OCI-LY7 (cell line): ENCODE results near the gene SYNJ2. TPM values are rescaled to one million over a fixed set of nuclear protein-coding genes. Genes with fewer than 3 reads are reported as not detected.

Experiments used
- BruUV-seq: library from RNA; stranded (reverse); fragments of 400-500 nt; replicated peaks from 2 replicates; lab custom pipeline; 2021; lab: Mats Ljungman, UMichigan
- CTCF ChIA-PET: fragments of 300-600 bp; sonication (Branson Sonifier 250); formaldehyde crosslinking; loops from one replicate; lab custom pipeline; 2022; ENCODE audit warnings: antibody characterized with exemption; ENCODE audit not compliant: unreplicated experiment; lab: Charles Lee
- POLR2A ChIA-PET: fragments of 300-600 bp; sonication (Branson Sonifier 250); formaldehyde crosslinking; loops from one replicate; lab custom pipeline; 2022; ENCODE audit warnings: antibody characterized with exemption; lab: Charles Lee
- DNase-seq: peaks from one replicate; pipeline ENCODE4 v3.0.0-alpha.2; 2015; ENCODE audit warnings: low spot score
- H2AFZ ChIP-seq: fragments of 200-600 bp; sonication (generic), shearing (Covaris generic); 2 replicates; pipeline ENCODE4 v1.6.1; 2014; ENCODE audit warnings: mild to moderate bottlenecking, antibody characterized with exemption, low read length, moderate library complexity
- H3K27ac ChIP-seq: fragments of 200-600 bp; sonication (generic); 2 replicates; pipeline ENCODE4 v1.5.1; 2014; ENCODE audit warnings: mixed run types, low read depth, mild to moderate bottlenecking, moderate library complexity, low read length, inconsistent platforms; ENCODE audit not compliant: poor library complexity, severe bottlenecking
- H3K36me3 ChIP-seq: fragments of 200-600 bp; sonication (generic); 2 replicates; pipeline ENCODE4 v1.6.1; 2014; ENCODE audit warnings: mild to moderate bottlenecking, antibody characterized with exemption, low read length, moderate library complexity, mixed read lengths; ENCODE audit not compliant: insufficient read depth
- H3K4me1 ChIP-seq: fragments of 200-600 bp; sonication (generic); 2 replicates; pipeline ENCODE4 v1.5.1; 2014; ENCODE audit warnings: mild to moderate bottlenecking, low read length; ENCODE audit not compliant: insufficient read depth, poor library complexity, severe bottlenecking
- H3K4me2 ChIP-seq: fragments of 200-600 bp; sonication (generic); 2 replicates; pipeline ENCODE4 v1.6.1; 2014; ENCODE audit warnings: mild to moderate bottlenecking, low read length
- H3K4me3 ChIP-seq: fragments of 200-600 bp; sonication (generic); 2 replicates; pipeline ENCODE4 v1.5.1; 2014; ENCODE audit warnings: mild to moderate bottlenecking, low read depth, low read length; ENCODE audit not compliant: poor library complexity, severe bottlenecking
- H3K79me2 ChIP-seq: fragments of 200-600 bp; sonication (generic); 2 replicates; pipeline ENCODE4 v1.6.1; 2016; ENCODE audit warnings: low read depth, mild to moderate bottlenecking, low read length, moderate library complexity, mixed read lengths; ENCODE audit not compliant: insufficient read depth
- H3K9me2 ChIP-seq: fragments of 200-600 bp; sonication (generic); 2 replicates; pipeline ENCODE4 v1.6.1; 2016; ENCODE audit warnings: mild to moderate bottlenecking, low read length, mixed read lengths; ENCODE audit not compliant: insufficient read depth
- H3K9me3 ChIP-seq: fragments of 200-600 bp; sonication (generic); 2 replicates; pipeline ENCODE4 v1.6.1; 2014; ENCODE audit warnings: mild to moderate bottlenecking, mixed run types, low read length, mixed read lengths
- H4K20me1 ChIP-seq: fragments of 200-600 bp; sonication (generic); 2 replicates; pipeline ENCODE4 v1.6.1; 2014; ENCODE audit warnings: mild to moderate bottlenecking, antibody characterized with exemption, low read length, moderate library complexity, mixed read lengths; ENCODE audit not compliant: insufficient read depth
- EZH2phosphoT487 ChIP-seq: fragments of 200-600 bp; sonication (generic); IDR thresholded peaks from 2 replicates; pipeline ENCODE4 v1.6.1; 2018; ENCODE audit warnings: low read depth, borderline replicate concordance, mild to moderate bottlenecking, mixed run types, antibody characterized with exemption, low read length, moderate library complexity, mixed read lengths
- intact Hi-C: fragments of 100-400 bp; cut with micrococcal nuclease; formaldehyde crosslinking; loops from one replicate; pipeline ENCODE4 v1.10.0; 2022; ENCODE audit not compliant: unreplicated experiment
- total RNA-seq, 2 experiments: library from RNA; depleted of rRNA in 1 of 2; stranded (reverse); fragments of >200 nt in 1 of 2; shearing (Covaris generic) in 1 of 2; gene quantifications; 2 replicates each; pipeline ENCODE4 v1.2.3, GENCODE V29; 2014 to 2022
- TF ChIP-seq, protein P1 (sequence below): fragments of 200-600 bp; sonication (generic); conservative IDR thresholded peaks from 2 replicates; pipeline ENCODE4 v1.5.1; 2014; ENCODE audit warnings: mild to moderate bottlenecking, antibody characterized with exemption, low read length, moderate library complexity, mixed read lengths

SYNJ2 gene
- total RNA-seq, 2 experiments from 2014 or later: 0.21 TPM; not detected in 1

DNA sequence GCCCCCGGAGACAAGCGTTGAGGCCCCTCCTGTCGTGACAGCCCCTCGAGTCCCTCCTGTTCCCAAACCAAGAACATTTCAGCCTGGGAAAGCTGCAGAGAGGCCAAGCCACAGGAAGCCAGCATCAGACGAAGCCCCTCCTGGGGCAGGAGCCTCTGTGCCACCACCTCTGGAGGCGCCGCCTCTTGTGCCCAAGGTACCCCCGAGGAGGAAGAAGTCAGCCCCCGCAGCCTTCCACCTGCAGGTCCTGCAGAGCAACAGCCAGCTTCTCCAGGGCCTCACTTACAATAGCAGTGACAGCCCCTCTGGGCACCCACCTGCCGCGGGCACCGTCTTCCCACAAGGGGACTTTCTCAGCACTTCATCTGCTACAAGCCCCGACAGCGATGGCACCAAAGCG lies 114.0 kb downstream of the SYNJ2 start:
- ChIA-PET POLR2A (no interaction called here), CTCF (no interaction called here)
- BruUV-seq: no TSS peak
- Histone ChIP-seq H3K9me2 (no peaks in the 10 kb centered on the region), H4K20me1 (no peaks in the 10 kb centered on the region), H3K79me2 (no peaks in the 10 kb centered on the region), H3K4me2 (no peak overlapping the region), H3K4me1 (no peaks in the 10 kb centered on the region), H3K9me3 (no peaks in the 10 kb centered on the region), H3K27ac (no peak overlapping the region), H3K4me3 (no peak overlapping the region), H3K36me3 (no peaks in the 10 kb centered on the region), H2AFZ (no peak overlapping the region)
- no peak for TF ChIP-seq EZH2phosphoT487
- TF ChIP-seq, protein P1, sequence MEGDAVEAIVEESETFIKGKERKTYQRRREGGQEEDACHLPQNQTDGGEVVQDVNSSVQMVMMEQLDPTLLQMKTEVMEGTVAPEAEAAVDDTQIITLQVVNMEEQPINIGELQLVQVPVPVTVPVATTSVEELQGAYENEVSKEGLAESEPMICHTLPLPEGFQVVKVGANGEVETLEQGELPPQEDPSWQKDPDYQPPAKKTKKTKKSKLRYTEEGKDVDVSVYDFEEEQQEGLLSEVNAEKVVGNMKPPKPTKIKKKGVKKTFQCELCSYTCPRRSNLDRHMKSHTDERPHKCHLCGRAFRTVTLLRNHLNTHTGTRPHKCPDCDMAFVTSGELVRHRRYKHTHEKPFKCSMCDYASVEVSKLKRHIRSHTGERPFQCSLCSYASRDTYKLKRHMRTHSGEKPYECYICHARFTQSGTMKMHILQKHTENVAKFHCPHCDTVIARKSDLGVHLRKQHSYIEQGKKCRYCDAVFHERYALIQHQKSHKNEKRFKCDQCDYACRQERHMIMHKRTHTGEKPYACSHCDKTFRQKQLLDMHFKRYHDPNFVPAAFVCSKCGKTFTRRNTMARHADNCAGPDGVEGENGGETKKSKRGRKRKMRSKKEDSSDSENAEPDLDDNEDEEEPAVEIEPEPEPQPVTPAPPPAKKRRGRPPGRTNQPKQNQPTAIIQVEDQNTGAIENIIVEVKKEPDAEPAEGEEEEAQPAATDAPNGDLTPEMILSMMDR: no peak
- intact Hi-C loops: no loop called here
- DNase-seq: no peak

DNA sequence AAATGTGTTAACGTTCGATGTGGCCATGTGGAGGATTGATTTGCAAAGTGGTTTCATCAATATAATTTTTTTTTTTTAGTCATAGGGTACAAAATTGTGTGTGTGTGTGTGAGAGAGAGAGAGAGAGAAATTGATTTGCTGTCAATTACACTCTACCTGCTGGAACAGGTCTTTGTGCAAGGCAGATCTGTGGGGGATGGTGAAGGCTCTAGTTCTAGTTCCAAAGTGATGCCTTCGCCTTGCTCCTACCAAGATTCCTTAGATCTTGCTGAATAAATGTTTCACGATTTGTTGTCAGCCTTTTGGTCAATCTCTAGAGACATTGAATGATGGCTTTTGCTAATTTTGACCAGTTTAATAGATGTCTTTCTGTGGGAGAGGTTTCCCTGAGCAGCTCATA lies 121.6 kb downstream of the SYNJ2 start:
- Histone ChIP-seq H2AFZ (no peak overlapping the region), H3K36me3 (no peaks in the 10 kb centered on the region), H3K27ac (no peak overlapping the region), H3K9me2 (no peaks in the 10 kb centered on the region), H4K20me1 (no peaks in the 10 kb centered on the region), H3K9me3 (no peaks in the 10 kb centered on the region), H3K4me3 (no peak overlapping the region), H3K79me2 (no peaks in the 10 kb centered on the region), H3K4me1 (no peaks in the 10 kb centered on the region), H3K4me2 (no peak overlapping the region)
- BruUV-seq: no TSS peak
- ChIA-PET CTCF (no interaction called here), POLR2A (no interaction called here)
- TF ChIP-seq, protein P1: no peak
- no peak for TF ChIP-seq EZH2phosphoT487
- intact Hi-C loops: no loop called here
- no peak for DNase-seq

DNA sequence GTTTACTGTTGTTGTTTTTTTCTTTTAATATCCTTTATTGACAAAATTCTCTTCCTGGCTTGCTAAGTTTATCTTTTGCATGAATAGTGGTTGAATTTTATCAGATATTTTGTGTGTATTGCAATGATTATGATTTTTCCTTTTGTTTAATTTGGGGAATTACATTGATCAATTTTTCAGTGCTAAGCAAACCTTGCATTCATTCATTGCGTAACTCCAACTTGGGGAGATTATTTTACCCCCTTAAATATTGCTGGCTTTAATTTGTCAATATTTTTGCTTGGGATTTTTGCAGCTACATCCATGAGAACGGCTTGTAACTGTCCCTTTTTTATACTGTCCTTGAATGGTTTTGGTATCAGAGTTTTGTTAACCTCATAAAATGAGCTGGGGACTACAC lies 123.0 kb downstream of the SYNJ2 start:
- BruUV-seq: no TSS peak

More for the DNA sequence above, 123.0 kb downstream of the SYNJ2 start:
- no peak overlapping the region for H3K4me3 ChIP-seq
- no peaks in the 10 kb centered on the region for H3K9me3 ChIP-seq
- no peak overlapping the region for H2AFZ ChIP-seq
- CTCF ChIA-PET: no interaction called here
- H3K36me3 ChIP-seq: 0 out of 2 replicates have a peak, but pooled peaks cover 4% of the 10 kb centered on the region
- H3K4me1 ChIP-seq: no peaks in the 10 kb centered on the region
- no peak overlapping the region for H3K27ac ChIP-seq
- intact Hi-C loops: no loop called here
- TF ChIP-seq, protein P1: no peak
- no peak for TF ChIP-seq EZH2phosphoT487
- POLR2A ChIA-PET: no interaction called here
- no peaks in the 10 kb centered on the region for H3K79me2 ChIP-seq
- no peaks in the 10 kb centered on the region for H3K9me2 ChIP-seq
- DNase-seq: no peak
- H4K20me1 ChIP-seq: no peaks in the 10 kb centered on the region
- H3K4me2 ChIP-seq: no peak overlapping the region
